Tibial nerve (tissue), 3 donors: ENCODE data around the gene CCDC69.

Source experiments
- CTCF ChIP-seq, 5 experiments: fragments of 200-600 bp in 3 of 5; fragments of 450-650 bp in 2 of 5; sonication (generic) in 3 of 5; IDR thresholded peaks; one replicate each; pipeline ENCODE4 v1.5.1; 2016 to 2019; ENCODE audit warnings: antibody characterized with exemption in 5 of 5, mild to moderate bottlenecking in 3 of 5, moderate library complexity in 2 of 5
- POLR2A ChIP-seq, 2 donors: fragments of 450-650 bp; IDR thresholded peaks; one replicate each; pipeline ENCODE4 v1.6.1; 2017; ENCODE audit warnings: antibody characterized with exemption in 2 of 2, mild to moderate bottlenecking in 2 of 2, moderate library complexity in 2 of 2

DNA sequence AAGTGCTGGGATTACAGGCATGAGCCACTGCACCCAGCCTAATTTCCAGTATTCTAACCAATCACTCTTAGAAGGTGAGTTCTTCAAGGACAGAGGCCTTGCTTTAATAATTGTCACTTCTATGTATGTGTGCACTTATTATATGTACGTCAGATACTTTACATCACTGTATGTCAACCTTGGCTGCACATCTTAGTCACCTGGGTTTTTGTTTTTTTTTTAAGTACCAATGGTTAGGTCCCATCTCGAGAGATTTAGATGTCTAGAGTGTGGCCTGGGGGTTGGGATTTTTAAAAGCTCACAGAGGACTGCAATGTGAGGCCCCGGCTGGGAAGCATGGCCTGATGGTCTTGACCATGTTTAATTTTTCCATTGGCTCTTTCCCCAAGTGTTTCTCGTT is 19.2 kb upstream of the CCDC69 start:
- no peak for TF ChIP-seq POLR2A (IDR thresholded peaks at IDR 0.05)
- TF ChIP-seq CTCF (IDR thresholded peaks at IDR 0.05): no peak
